HEK293 (cell line): ENCODE measurements around the gene IL6R.

Experiments used
- BCL11B ChIP-seq: fragments of 450-650 bp; formaldehyde crosslinking; IDR thresholded peaks from 2 replicates; pipeline ENCODE4 v1.5.1; 2016; ENCODE audit warnings: low read depth, missing biosample characterization, missing genetic modification characterization
- GFI1B ChIP-seq: fragments of 450-650 bp; formaldehyde crosslinking; IDR thresholded peaks from 2 replicates; pipeline ENCODE4 v1.5.1; 2016; ENCODE audit warnings: missing biosample characterization, missing genetic modification characterization
- HOXC10 ChIP-seq: sonication (generic); formaldehyde crosslinking; IDR thresholded peaks from 2 replicates; pipeline ENCODE4 v1.8.1; 2023; ENCODE audit warnings: mild to moderate bottlenecking, missing genetic modification reagents
- SALL2 ChIP-seq: fragments of 450-650 bp; formaldehyde crosslinking; IDR thresholded peaks from 2 replicates; pipeline ENCODE4 v1.5.0; 2017; ENCODE audit warnings: missing biosample characterization, mild to moderate bottlenecking, missing genetic modification characterization, borderline replicate concordance
- SP2 ChIP-seq: fragments of 450-650 bp; formaldehyde crosslinking; IDR thresholded peaks from 2 replicates; pipeline ENCODE4 v1.5.1; 2016; ENCODE audit warnings: missing biosample characterization, missing genetic modification characterization
- YY1 ChIP-seq: fragments of 450-650 bp; formaldehyde crosslinking; IDR thresholded peaks from 2 replicates; pipeline ENCODE4 v1.5.1; 2018; ENCODE audit warnings: missing biosample characterization, missing genetic modification characterization
- ZBTB1 ChIP-seq: fragments of 450-650 bp; formaldehyde crosslinking; IDR thresholded peaks from 2 replicates; pipeline ENCODE4 v1.5.1; 2016; ENCODE audit warnings: missing biosample characterization, missing genetic modification characterization
- ZBTB21 ChIP-seq: fragments of 450-650 bp; formaldehyde crosslinking; IDR thresholded peaks from 2 replicates; pipeline ENCODE4 v1.5.1; 2017; ENCODE audit warnings: missing biosample characterization, missing genetic modification characterization
- ZNF112 ChIP-seq: fragments of 450-650 bp; formaldehyde crosslinking; IDR thresholded peaks from 2 replicates; pipeline ENCODE4 v1.5.0; 2017; ENCODE audit warnings: missing biosample characterization, missing genetic modification characterization
- ZNF133 ChIP-seq: fragments of 450-650 bp; formaldehyde crosslinking; IDR thresholded peaks from 2 replicates; pipeline ENCODE4 v1.5.1; 2016; ENCODE audit warnings: missing biosample characterization, missing genetic modification characterization
- ZNF155 ChIP-seq: fragments of 450-650 bp; formaldehyde crosslinking; IDR thresholded peaks from 2 replicates; pipeline ENCODE4 v1.5.1; 2016; ENCODE audit warnings: missing biosample characterization, missing genetic modification characterization
- ZNF223 ChIP-seq: fragments of 450-650 bp; formaldehyde crosslinking; IDR thresholded peaks from 2 replicates; pipeline ENCODE4 v1.5.1; 2016; ENCODE audit warnings: missing biosample characterization, missing genetic modification characterization
- ZNF23 ChIP-seq: fragments of 450-650 bp; formaldehyde crosslinking; IDR thresholded peaks from 2 replicates; pipeline ENCODE4 v1.5.1; 2016; ENCODE audit warnings: missing biosample characterization, missing genetic modification characterization, borderline replicate concordance
- ZNF248 ChIP-seq: fragments of 450-650 bp; formaldehyde crosslinking; IDR thresholded peaks from 2 replicates; pipeline ENCODE4 v1.5.1; 2017; ENCODE audit warnings: missing biosample characterization, missing genetic modification characterization
- ZNF274 ChIP-seq, 2 experiments: fragments of 200-500 bp in 1 of 2; fragments of 450-650 bp in 1 of 2; sonication (Bioruptor generic) in 1 of 2; formaldehyde crosslinking in 1 of 2; IDR thresholded peaks; 2 replicates each; pipeline versions ENCODE4 v1.5.1 to v1.6.1; 2014 to 2016; ENCODE audit warnings: borderline replicate concordance in 1 of 2, inconsistent platforms in 1 of 2, low read length in 1 of 2, missing biosample characterization in 1 of 2, missing genetic modification characterization in 1 of 2
- ZNF366 ChIP-seq: fragments of 450-650 bp; formaldehyde crosslinking; conservative IDR thresholded peaks from 2 replicates; pipeline ENCODE4 v1.5.1; 2016; ENCODE audit warnings: missing biosample characterization, missing genetic modification characterization
- ZNF529 ChIP-seq: fragments of 450-650 bp; formaldehyde crosslinking; IDR thresholded peaks from 2 replicates; pipeline ENCODE4 v1.5.1; 2017; ENCODE audit warnings: missing genetic modification characterization, missing biosample characterization; ENCODE audit not compliant: insufficient replicate concordance
- ZNF530 ChIP-seq: fragments of 450-650 bp; formaldehyde crosslinking; IDR thresholded peaks from 2 replicates; pipeline ENCODE4 v1.5.1; 2016; ENCODE audit warnings: low read depth, missing biosample characterization, missing genetic modification characterization
- ZNF561 ChIP-seq: fragments of 450-650 bp; IDR thresholded peaks from 2 replicates; pipeline ENCODE4 v1.5.1; 2018; ENCODE audit warnings: missing biosample characterization, missing genetic modification characterization, borderline replicate concordance
- ZNF624 ChIP-seq: fragments of 450-650 bp; formaldehyde crosslinking; IDR thresholded peaks from 2 replicates; pipeline ENCODE4 v1.5.1; 2017; ENCODE audit warnings: missing biosample characterization, missing genetic modification characterization
- ZNF768 ChIP-seq: fragments of 450-650 bp; formaldehyde crosslinking; IDR thresholded peaks from 2 replicates; pipeline ENCODE4 v1.5.1; 2018; ENCODE audit warnings: missing biosample characterization, mild to moderate bottlenecking, missing genetic modification characterization
- TF ChIP-seq, protein P1 (sequence below): fragments of 450-650 bp; formaldehyde crosslinking; IDR thresholded peaks from 2 replicates; pipeline ENCODE4 v1.5.1; 2016; ENCODE audit warnings: missing biosample characterization, missing genetic modification characterization, borderline replicate concordance
- TF ChIP-seq, protein P2 (sequence below): fragments of 450-650 bp; formaldehyde crosslinking; IDR thresholded peaks from 2 replicates; pipeline ENCODE4 v1.5.1; 2017; ENCODE audit warnings: missing biosample characterization, missing genetic modification characterization
- TF ChIP-seq, protein P3 (sequence below): fragments of 450-650 bp; formaldehyde crosslinking; IDR thresholded peaks from 2 replicates; pipeline ENCODE4 v1.5.1; 2016; ENCODE audit warnings: missing biosample characterization, missing genetic modification characterization, low read depth
- TF ChIP-seq, protein P4 (sequence below): fragments of 450-650 bp; formaldehyde crosslinking; IDR thresholded peaks from 2 replicates; pipeline ENCODE4 v1.5.1; 2016; ENCODE audit warnings: missing biosample characterization, missing genetic modification characterization
- TF ChIP-seq, protein P5 (sequence below): fragments of 450-650 bp; formaldehyde crosslinking; IDR thresholded peaks from 2 replicates; pipeline ENCODE4 v1.5.1; 2017; ENCODE audit warnings: missing biosample characterization, missing genetic modification characterization
- TF ChIP-seq, protein P6 (sequence below): fragments of 450-650 bp; formaldehyde crosslinking; IDR thresholded peaks from 2 replicates; pipeline ENCODE4 v1.5.1; 2016; ENCODE audit warnings: missing biosample characterization, missing genetic modification characterization

IL6R gene

DNA sequence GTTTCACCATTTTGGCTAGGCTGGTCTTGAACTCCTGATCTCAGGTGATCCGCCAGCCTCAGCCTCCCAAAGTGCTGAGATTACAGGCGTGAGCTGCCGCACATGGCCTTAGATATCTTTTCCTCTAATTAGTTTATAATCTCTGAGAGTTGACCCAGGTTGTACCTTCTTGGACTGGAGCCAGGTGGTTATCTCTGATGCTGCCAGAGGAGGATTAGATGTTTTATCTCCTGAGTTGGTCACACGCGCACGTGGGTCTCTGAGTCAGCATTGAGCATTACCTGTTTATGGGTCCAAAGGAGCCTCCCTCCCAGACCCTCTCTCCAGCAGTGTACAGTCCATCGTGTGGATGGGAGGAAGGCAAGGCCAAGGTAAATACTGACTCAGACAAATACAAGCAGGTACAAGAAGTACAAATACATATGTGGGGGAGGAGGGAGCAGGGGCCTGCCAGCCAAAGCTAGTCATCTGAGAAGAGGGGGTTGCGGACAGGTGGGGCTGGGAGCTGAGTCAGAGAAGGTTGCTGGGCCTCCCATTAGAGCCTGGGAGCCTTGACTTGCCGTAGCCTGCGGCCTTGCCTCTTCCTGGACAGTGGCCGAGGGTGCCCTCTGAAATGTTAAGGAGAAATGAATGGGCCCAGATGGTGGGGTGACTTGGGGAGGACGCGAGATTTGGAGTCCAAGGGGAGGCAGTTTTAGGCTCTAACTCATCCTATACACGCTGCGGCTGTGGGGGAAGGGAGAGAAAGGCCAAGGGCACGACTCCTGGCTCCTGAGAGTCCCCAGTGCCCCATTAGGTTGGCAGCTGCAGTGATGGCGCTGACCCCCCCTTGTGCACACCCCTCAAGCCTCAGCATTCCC is 13.1 kb downstream of the IL6R start (continued):
- no peak for TF ChIP-seq SP2 (tag by site-specific recombination)
- no peak for TF ChIP-seq ZBTB21 (tag by site-specific recombination)
- TF ChIP-seq, protein P1, sequence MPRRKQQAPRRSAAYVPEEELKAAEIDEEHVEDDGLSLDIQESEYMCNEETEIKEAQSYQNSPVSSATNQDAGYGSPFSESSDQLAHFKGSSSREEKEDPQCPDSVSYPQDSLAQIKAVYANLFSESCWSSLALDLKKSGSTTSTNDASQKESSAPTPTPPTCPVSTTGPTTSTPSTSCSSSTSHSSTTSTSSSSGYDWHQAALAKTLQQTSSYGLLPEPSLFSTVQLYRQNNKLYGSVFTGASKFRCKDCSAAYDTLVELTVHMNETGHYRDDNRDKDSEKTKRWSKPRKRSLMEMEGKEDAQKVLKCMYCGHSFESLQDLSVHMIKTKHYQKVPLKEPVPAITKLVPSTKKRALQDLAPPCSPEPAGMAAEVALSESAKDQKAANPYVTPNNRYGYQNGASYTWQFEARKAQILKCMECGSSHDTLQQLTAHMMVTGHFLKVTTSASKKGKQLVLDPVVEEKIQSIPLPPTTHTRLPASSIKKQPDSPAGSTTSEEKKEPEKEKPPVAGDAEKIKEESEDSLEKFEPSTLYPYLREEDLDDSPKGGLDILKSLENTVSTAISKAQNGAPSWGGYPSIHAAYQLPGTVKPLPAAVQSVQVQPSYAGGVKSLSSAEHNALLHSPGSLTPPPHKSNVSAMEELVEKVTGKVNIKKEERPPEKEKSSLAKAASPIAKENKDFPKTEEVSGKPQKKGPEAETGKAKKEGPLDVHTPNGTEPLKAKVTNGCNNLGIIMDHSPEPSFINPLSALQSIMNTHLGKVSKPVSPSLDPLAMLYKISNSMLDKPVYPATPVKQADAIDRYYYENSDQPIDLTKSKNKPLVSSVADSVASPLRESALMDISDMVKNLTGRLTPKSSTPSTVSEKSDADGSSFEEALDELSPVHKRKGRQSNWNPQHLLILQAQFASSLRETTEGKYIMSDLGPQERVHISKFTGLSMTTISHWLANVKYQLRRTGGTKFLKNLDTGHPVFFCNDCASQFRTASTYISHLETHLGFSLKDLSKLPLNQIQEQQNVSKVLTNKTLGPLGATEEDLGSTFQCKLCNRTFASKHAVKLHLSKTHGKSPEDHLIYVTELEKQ (tag by site-specific recombination) = peak; percentile 66; the same call in 1 of the 2 replicates
- no peak for TF ChIP-seq ZNF112
- TF ChIP-seq ZNF274 (IDR thresholded peaks at IDR 0.05; ENCODE audit: low read length) = no peak
- no peak for TF ChIP-seq ZNF274 (tag by site-specific recombination; IDR thresholded peaks at IDR 0.05; ENCODE audit: borderline replicate concordance)
- no peak for TF ChIP-seq ZNF223 (tag by site-specific recombination)
- no peak for TF ChIP-seq SALL2 (tag by site-specific recombination)
- TF ChIP-seq ZNF561 (tag by site-specific recombination) = 0 out of 2 replicates have a peak, but pooled peaks have one; percentile 20
- TF ChIP-seq, protein P2, sequence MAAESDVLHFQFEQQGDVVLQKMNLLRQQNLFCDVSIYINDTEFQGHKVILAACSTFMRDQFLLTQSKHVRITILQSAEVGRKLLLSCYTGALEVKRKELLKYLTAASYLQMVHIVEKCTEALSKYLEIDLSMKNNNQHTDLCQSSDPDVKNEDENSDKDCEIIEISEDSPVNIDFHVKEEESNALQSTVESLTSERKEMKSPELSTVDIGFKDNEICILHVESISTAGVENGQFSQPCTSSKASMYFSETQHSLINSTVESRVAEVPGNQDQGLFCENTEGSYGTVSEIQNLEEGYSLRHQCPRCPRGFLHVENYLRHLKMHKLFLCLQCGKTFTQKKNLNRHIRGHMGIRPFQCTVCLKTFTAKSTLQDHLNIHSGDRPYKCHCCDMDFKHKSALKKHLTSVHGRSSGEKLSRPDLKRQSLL = no peak
- no peak for TF ChIP-seq ZNF768 (tag by site-specific recombination)
- no peak for TF ChIP-seq HOXC10 (CRISPR knock-in tag)
- TF ChIP-seq ZNF133 (tag by site-specific recombination) = no peak
- TF ChIP-seq ZNF529 (tag by site-specific recombination) = peak; percentile 90
- TF ChIP-seq BCL11B (tag by site-specific recombination) = no peak
- no peak for TF ChIP-seq ZNF248 (tag by site-specific recombination)
- TF ChIP-seq YY1 (tag by site-specific recombination) = no peak
- TF ChIP-seq, protein P3, sequence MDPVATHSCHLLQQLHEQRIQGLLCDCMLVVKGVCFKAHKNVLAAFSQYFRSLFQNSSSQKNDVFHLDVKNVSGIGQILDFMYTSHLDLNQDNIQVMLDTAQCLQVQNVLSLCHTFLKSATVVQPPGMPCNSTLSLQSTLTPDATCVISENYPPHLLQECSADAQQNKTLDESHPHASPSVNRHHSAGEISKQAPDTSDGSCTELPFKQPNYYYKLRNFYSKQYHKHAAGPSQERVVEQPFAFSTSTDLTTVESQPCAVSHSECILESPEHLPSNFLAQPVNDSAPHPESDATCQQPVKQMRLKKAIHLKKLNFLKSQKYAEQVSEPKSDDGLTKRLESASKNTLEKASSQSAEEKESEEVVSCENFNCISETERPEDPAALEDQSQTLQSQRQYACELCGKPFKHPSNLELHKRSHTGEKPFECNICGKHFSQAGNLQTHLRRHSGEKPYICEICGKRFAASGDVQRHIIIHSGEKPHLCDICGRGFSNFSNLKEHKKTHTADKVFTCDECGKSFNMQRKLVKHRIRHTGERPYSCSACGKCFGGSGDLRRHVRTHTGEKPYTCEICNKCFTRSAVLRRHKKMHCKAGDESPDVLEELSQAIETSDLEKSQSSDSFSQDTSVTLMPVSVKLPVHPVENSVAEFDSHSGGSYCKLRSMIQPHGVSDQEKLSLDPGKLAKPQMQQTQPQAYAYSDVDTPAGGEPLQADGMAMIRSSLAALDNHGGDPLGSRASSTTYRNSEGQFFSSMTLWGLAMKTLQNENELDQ (tag by site-specific recombination) = no peak
- TF ChIP-seq, protein P4, sequence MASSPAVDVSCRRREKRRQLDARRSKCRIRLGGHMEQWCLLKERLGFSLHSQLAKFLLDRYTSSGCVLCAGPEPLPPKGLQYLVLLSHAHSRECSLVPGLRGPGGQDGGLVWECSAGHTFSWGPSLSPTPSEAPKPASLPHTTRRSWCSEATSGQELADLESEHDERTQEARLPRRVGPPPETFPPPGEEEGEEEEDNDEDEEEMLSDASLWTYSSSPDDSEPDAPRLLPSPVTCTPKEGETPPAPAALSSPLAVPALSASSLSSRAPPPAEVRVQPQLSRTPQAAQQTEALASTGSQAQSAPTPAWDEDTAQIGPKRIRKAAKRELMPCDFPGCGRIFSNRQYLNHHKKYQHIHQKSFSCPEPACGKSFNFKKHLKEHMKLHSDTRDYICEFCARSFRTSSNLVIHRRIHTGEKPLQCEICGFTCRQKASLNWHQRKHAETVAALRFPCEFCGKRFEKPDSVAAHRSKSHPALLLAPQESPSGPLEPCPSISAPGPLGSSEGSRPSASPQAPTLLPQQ (tag by site-specific recombination) = peak; percentile 64; the same call in 1 of the 2 replicates
- no peak for TF ChIP-seq ZBTB1 (tag by site-specific recombination)
- no peak for TF ChIP-seq ZNF624 (tag by site-specific recombination)
- TF ChIP-seq ZNF155 (tag by site-specific recombination) = no peak
- TF ChIP-seq, protein P5, sequence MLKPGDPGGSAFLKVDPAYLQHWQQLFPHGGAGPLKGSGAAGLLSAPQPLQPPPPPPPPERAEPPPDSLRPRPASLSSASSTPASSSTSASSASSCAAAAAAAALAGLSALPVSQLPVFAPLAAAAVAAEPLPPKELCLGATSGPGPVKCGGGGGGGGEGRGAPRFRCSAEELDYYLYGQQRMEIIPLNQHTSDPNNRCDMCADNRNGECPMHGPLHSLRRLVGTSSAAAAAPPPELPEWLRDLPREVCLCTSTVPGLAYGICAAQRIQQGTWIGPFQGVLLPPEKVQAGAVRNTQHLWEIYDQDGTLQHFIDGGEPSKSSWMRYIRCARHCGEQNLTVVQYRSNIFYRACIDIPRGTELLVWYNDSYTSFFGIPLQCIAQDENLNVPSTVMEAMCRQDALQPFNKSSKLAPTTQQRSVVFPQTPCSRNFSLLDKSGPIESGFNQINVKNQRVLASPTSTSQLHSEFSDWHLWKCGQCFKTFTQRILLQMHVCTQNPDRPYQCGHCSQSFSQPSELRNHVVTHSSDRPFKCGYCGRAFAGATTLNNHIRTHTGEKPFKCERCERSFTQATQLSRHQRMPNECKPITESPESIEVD (tag by site-specific recombination) = no peak
- TF ChIP-seq ZNF530 = no peak
- TF ChIP-seq ZNF366 (tag by site-specific recombination) = peak; percentile 96
- TF ChIP-seq, protein P6, sequence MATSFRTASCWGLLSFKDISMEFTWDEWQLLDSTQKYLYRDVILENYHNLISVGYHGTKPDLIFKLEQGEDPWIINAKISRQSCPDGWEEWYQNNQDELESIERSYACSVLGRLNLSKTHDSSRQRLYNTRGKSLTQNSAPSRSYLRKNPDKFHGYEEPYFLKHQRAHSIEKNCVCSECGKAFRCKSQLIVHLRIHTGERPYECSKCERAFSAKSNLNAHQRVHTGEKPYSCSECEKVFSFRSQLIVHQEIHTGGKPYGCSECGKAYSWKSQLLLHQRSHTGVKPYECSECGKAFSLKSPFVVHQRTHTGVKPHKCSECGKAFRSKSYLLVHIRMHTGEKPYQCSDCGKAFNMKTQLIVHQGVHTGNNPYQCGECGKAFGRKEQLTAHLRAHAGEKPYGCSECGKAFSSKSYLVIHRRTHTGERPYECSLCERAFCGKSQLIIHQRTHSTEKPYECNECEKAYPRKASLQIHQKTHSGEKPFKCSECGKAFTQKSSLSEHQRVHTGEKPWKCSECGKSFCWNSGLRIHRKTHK (tag by site-specific recombination) = no peak
- no peak for TF ChIP-seq GFI1B (tag by site-specific recombination)
- TF ChIP-seq ZNF23 = no peak
